ENCODE measurements around the gene SRP68.

DNA sequence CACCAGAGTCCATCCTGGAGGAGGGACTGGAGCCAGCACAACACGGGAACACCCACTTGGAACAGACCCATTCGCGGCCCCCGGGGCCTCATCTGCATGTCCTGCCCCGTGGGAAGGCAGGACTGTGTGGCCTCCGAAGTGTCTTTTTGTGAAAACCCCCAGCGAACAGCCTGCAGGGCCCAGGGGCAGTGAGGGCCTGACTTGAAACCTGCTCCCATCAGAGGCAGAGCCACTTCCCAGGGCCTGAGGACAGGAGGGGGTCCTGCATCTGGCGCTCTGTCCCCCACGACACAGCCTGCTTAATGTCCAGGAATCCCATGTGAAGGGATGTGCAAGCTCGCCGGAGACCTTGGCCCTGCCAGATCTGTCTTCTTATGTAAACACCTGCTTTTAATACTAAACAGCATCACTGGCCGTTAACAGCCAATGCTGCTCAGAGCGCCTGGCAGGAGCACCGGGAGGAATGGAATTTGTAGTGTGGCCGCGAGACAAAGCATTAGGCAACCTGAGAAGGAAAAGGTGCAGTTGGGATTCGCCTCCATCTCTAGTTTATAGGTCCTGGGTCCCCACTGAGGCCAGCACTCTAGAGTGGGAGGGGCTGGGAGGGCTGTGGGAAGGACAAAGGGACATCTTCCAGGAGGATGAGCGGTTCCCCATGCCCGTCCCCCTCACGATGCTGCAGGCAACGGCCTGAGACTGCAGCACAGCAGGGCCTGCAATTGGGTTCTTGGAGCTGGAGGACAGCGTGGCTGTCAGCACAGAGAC lies 35.6 kb downstream of the SRP68 start:
- TF ChIP-seq CTCF (IDR thresholded peaks at IDR 0.05): no peak
- TF ChIP-seq POLR2A (IDR thresholded peaks at IDR 0.05; ENCODE audit: low read length): peak; percentile 8; the same call in 1 of the 2 replicates
- no peak for TF ChIP-seq REST (IDR thresholded peaks at IDR 0.05)
- TF ChIP-seq JUNB (IDR thresholded peaks at IDR 0.05): no peak
- TF ChIP-seq USF2 (IDR thresholded peaks at IDR 0.05): no peak
- TF ChIP-seq EP300 (IDR thresholded peaks at IDR 0.05): no peak
- TF ChIP-seq RCOR1 (IDR thresholded peaks at IDR 0.05; ENCODE audit: low read depth, low read length): no peak
- no peak for TF ChIP-seq RFX5 (IDR thresholded peaks at IDR 0.05)
- no peak for TF ChIP-seq RNF2 (IDR thresholded peaks at IDR 0.05; ENCODE audit: borderline replicate concordance, low read depth)
- no peak for TF ChIP-seq EHMT2 (IDR thresholded peaks at IDR 0.05; ENCODE audit: low read depth)
- TF ChIP-seq MAFK (IDR thresholded peaks at IDR 0.05; ENCODE audit: partially characterized antibody): no peak
- TF ChIP-seq FOSL2 (IDR thresholded peaks at IDR 0.05): no peak
- no peak for TF ChIP-seq FOSL2 (CRISPR knock-in tag; IDR thresholded peaks at IDR 0.05)
- no peak for TF ChIP-seq BCL3 (IDR thresholded peaks at IDR 0.05)
- no peak for TF ChIP-seq PHF8 (IDR thresholded peaks at IDR 0.05; ENCODE audit: borderline replicate concordance, low read depth)

Data from A549 (cell line).